Measurements from ENCODE around the gene SWAP70. TPM values are rescaled to one million over a fixed set of nuclear protein-coding genes. Genes with fewer than 3 reads are reported as not detected.

Gene SWAP70
- total and polyA plus RNA-seq, 2 of the 13 experiments (the other 11 are each of a cell fraction or from before 2014, with no cell fraction given): 4.6 to 8.7 TPM

DNA sequence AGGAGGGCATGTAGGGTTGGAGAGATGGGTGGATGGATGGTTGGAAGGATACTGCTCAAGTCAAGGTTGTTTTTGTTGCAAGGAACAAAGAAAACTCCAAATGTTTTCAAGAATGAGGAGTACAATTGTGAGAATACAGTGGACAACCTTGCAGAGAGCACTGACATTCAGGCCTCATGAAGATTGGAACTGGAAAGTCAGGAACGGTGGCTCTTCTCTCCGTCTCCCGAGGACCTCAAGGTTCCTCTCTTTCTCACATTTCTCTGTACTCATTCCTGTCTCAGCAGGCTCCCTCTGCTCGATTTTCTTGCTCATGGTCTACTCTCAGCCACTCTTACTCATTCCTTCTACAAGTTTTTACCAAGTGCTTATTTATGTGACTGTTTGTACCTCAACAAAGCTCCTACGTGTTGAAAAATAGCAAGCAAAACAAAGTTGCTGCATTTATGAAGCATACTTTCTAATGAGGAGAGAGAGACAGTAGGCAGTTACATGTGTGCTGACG, 97.6 kb downstream of the SWAP70 start:
- no peak for DNase-seq (ENCODE audit: low spot score)
- no peak for FAIRE-seq
- Histone ChIP-seq H3K4me2 (ENCODE audit: low read depth, low read length) (no peak overlapping the region), H3K79me2 (ENCODE audit: insufficient read depth, low read length) (peaks cover 24% of the 10 kb centered on the region), H3K9ac (ENCODE audit: insufficient read depth, low read depth, low read length) (no peak overlapping the region), H3K27ac (ENCODE audit: extremely low read length, insufficient read depth, low read length) (no peak overlapping the region), H3K4me1 (ENCODE audit: insufficient read depth, low read length) (peaks cover 67% of the 10 kb centered on the region), H3K9me3 (ENCODE audit: low read length) (no peaks in the 10 kb centered on the region), H3K4me3 (replicated peaks in 1 of 3; ENCODE audit: insufficient read depth in 1 of 3, low read depth in 2 of 3, low read length in 3 of 3) (no peak overlapping the region), H4K20me1 (ENCODE audit: insufficient read depth, low read length) (no peaks in the 10 kb centered on the region), H3K27me3 (ENCODE audit: control insufficient read depth in 1 of 2, insufficient read depth in 2 of 2, low read length in 2 of 2) (no peaks in the 10 kb centered on the region; a peak in 1 of 5 replicates), H2AFZ (ENCODE audit: low read length) (no peak overlapping the region), H3K36me3 (replicated peaks in 1 of 2; ENCODE audit: control insufficient read depth in 1 of 2, insufficient read depth in 2 of 2, low read length in 2 of 2) (no peaks in the 10 kb centered on the region)
- intact Hi-C loops (cut with micrococcal nuclease; ENCODE audit: unreplicated experiment): no loop called here
- ChIA-PET CTCF (ENCODE audit: low intra/inter-chr PET ratio, low total read pairs) (no interaction called here), POLR2A (no interaction called here)
- TF ChIP-seq ZNF749 (CRISPR knock-in tag; IDR thresholded peaks at IDR 0.05; ENCODE audit: borderline replicate concordance) (no peak), TRIM24 (CRISPR knock-in tag; IDR thresholded peaks at IDR 0.05) (no peak), SIX4 (CRISPR knock-in tag; IDR thresholded peaks at IDR 0.05) (no peak)
- TF ChIP-seq, protein P1, sequence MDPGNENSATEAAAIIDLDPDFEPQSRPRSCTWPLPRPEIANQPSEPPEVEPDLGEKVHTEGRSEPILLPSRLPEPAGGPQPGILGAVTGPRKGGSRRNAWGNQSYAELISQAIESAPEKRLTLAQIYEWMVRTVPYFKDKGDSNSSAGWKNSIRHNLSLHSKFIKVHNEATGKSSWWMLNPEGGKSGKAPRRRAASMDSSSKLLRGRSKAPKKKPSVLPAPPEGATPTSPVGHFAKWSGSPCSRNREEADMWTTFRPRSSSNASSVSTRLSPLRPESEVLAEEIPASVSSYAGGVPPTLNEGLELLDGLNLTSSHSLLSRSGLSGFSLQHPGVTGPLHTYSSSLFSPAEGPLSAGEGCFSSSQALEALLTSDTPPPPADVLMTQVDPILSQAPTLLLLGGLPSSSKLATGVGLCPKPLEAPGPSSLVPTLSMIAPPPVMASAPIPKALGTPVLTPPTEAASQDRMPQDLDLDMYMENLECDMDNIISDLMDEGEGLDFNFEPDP (CRISPR knock-in tag; conservative IDR thresholded peaks at IDR 0.05): 0 out of 2 replicates have a peak, but pooled peaks have one; percentile 19
- WGBS (ENCODE audit: low lambda C conversion rate): 92% methylated on average over 6 of the region's 6 CpGs
- no peak for ATAC-seq
- in situ Hi-C loops (cut with HindIII; ENCODE audit: extremely low pct_ligation_motif_present, low pct_unique_long_range_greater_than_20kb): loop anchor here (5.0 to 10.0 kb wide), 3 partner anchors 93 to 563 kb away; no protein-coding TSS in a partner anchor
- no TSS peak for BruUV-seq (replicated peaks)

- ATAC-seq (no peak), FAIRE-seq (no peak), DNase-seq (ENCODE audit: low spot score) (no peak)
- in situ Hi-C loops (cut with HindIII; ENCODE audit: extremely low pct_ligation_motif_present, low pct_unique_long_range_greater_than_20kb) (loop anchor here (5.0 to 10.0 kb wide), 3 partner anchors 92 to 562 kb away; no protein-coding TSS in a partner anchor), intact Hi-C loops (cut with micrococcal nuclease; ENCODE audit: unreplicated experiment) (no loop called here)
- Histone ChIP-seq H3K4me2 (ENCODE audit: low read depth, low read length) (no peak overlapping the region), H3K27ac (ENCODE audit: extremely low read length, insufficient read depth, low read length) (no peak overlapping the region), H3K9ac (ENCODE audit: insufficient read depth, low read depth, low read length) (no peak overlapping the region), H3K4me1 (ENCODE audit: insufficient read depth, low read length) (peaks cover 63% of the 10 kb centered on the region), H2AFZ (ENCODE audit: low read length) (no peak overlapping the region), H3K27me3 (ENCODE audit: control insufficient read depth in 1 of 2, insufficient read depth in 2 of 2, low read length in 2 of 2) (no peaks in the 10 kb centered on the region; a peak in 1 of 5 replicates), H3K36me3 (replicated peaks in 1 of 2; ENCODE audit: control insufficient read depth in 1 of 2, insufficient read depth in 2 of 2, low read length in 2 of 2) (no peaks in the 10 kb centered on the region), H3K4me3 (replicated peaks in 1 of 3; ENCODE audit: insufficient read depth in 1 of 3, low read depth in 2 of 3, low read length in 3 of 3) (no peak overlapping the region), H3K79me2 (ENCODE audit: insufficient read depth, low read length) (peaks cover 33% of the 10 kb centered on the region), H3K9me3 (ENCODE audit: low read length) (no peaks in the 10 kb centered on the region), H4K20me1 (ENCODE audit: insufficient read depth, low read length) (no peaks in the 10 kb centered on the region)
- no peak for TF ChIP-seq TSC22D2 (CRISPR knock-in tag; IDR thresholded peaks at IDR 0.05; ENCODE audit: borderline replicate concordance)
- TF ChIP-seq ZNF234 (CRISPR knock-in tag; conservative IDR thresholded peaks at IDR 0.05): no peak
- no peak for TF ChIP-seq HOXA3 (CRISPR knock-in tag; IDR thresholded peaks at IDR 0.05)
- TF ChIP-seq ZNF343 (CRISPR knock-in tag; IDR thresholded peaks at IDR 0.05): no peak
- TF ChIP-seq, protein P2, sequence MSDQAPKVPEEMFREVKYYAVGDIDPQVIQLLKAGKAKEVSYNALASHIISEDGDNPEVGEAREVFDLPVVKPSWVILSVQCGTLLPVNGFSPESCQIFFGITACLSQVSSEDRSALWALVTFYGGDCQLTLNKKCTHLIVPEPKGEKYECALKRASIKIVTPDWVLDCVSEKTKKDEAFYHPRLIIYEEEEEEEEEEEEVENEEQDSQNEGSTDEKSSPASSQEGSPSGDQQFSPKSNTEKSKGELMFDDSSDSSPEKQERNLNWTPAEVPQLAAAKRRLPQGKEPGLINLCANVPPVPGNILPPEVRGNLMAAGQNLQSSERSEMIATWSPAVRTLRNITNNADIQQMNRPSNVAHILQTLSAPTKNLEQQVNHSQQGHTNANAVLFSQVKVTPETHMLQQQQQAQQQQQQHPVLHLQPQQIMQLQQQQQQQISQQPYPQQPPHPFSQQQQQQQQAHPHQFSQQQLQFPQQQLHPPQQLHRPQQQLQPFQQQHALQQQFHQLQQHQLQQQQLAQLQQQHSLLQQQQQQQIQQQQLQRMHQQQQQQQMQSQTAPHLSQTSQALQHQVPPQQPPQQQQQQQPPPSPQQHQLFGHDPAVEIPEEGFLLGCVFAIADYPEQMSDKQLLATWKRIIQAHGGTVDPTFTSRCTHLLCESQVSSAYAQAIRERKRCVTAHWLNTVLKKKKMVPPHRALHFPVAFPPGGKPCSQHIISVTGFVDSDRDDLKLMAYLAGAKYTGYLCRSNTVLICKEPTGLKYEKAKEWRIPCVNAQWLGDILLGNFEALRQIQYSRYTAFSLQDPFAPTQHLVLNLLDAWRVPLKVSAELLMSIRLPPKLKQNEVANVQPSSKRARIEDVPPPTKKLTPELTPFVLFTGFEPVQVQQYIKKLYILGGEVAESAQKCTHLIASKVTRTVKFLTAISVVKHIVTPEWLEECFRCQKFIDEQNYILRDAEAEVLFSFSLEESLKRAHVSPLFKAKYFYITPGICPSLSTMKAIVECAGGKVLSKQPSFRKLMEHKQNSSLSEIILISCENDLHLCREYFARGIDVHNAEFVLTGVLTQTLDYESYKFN (CRISPR knock-in tag; conservative IDR thresholded peaks at IDR 0.05): no peak
- TF ChIP-seq KDM3A (CRISPR knock-in tag; IDR thresholded peaks at IDR 0.05; ENCODE audit: low read depth): no peak
- TF ChIP-seq GPN1 (CRISPR knock-in tag; IDR thresholded peaks at IDR 0.05; ENCODE audit: borderline replicate concordance): no peak
- no peak for TF ChIP-seq HNRNPH1 (optimal IDR thresholded peaks at IDR 0.05; ENCODE audit: low read depth, low read length)
- ChIA-PET CTCF (ENCODE audit: low intra/inter-chr PET ratio, low total read pairs) (no interaction called here), POLR2A (no interaction called here)
- WGBS (ENCODE audit: low lambda C conversion rate): 93% methylated on average over 4 of the region's 4 CpGs
- BruUV-seq (replicated peaks): no TSS peak
These were observed 98.7 kb downstream of the SWAP70 start for GRCh38 chr11:9762531-9762930.
